ENCODE data around the gene MMRN1.

The MMRN1 gene

GRCh38 chr4:89997171-89997704, 102.6 kb downstream of the MMRN1 start:
- DNase-seq (ENCODE audit: low read depth, low spot score): no peak

GRCh38 chr4:89998469-89999011, 103.9 kb downstream of the MMRN1 start:
- DNase-seq (ENCODE audit: low read depth, low spot score): no peak

DNA sequence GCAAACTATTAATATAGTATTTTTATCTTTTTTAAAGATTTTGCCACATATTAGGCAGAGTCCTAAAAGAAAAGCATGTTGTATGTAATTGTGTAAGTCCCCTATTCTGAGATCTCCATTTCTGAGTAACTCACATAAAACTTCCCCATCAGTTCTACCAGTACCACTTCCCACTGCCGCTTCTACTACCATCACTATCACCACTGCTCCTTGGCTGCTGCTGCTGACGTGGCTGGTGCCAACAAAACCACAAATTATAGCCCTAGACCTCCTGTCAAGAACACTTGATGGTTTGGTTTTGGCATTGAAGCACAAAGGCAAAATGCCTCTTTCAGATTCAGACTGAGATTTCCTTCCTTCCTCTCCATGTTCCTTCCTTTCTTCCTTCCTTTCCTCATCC, 106.4 kb downstream of the MMRN1 start:
- DNase-seq (ENCODE audit: low read depth, low spot score): peak; percentile 27

DNA sequence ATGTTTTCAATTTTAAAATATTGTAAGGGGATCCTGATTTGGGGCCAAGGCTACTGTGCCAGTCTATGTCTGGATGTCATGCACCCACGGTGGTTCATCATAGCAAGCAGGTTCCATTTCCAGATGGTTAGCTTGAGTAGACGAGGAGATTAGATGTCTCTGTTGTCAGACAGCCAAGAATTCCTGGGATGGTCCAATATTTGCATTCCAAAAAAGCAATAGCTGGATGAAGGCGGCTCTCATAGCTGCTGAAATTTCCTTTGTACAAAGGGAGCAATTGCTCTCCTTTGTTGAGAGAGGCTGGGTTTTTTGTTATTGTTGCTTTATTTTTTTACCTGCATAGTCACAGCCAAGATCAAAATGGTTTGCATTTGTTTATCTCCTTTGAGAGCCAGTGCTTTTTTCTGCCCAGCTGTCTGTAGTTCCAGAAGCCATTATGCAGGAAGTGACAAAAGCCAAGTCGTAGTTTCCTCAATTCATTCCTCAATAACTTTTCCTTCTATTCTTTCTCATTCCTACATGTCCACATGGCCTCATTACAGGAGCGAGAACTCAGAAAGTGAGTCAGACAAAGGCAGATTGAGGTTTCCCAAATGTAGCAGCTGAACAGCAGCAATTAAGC, 107.9 kb downstream of the MMRN1 start:
- DNase-seq (ENCODE audit: low read depth, low spot score): peak; percentile 35

Measured in astrocyte of the hippocampus (primary cell).